NCI-H1092 (cell line): ENCODE measurements around the gene LPCAT1.
A peak's percentile ranks its signal among the peaks of the same experiment; 100 is the strongest.

Experiments
- DNase-seq: peaks from one replicate; lab custom pipeline; 2025; lab: John Stamatoyannopoulos, UW

LPCAT1 gene

GRCh38 chr5:1554410-1554967, 30.7 kb upstream of the LPCAT1 start:
- no peak for DNase-seq

DNA sequence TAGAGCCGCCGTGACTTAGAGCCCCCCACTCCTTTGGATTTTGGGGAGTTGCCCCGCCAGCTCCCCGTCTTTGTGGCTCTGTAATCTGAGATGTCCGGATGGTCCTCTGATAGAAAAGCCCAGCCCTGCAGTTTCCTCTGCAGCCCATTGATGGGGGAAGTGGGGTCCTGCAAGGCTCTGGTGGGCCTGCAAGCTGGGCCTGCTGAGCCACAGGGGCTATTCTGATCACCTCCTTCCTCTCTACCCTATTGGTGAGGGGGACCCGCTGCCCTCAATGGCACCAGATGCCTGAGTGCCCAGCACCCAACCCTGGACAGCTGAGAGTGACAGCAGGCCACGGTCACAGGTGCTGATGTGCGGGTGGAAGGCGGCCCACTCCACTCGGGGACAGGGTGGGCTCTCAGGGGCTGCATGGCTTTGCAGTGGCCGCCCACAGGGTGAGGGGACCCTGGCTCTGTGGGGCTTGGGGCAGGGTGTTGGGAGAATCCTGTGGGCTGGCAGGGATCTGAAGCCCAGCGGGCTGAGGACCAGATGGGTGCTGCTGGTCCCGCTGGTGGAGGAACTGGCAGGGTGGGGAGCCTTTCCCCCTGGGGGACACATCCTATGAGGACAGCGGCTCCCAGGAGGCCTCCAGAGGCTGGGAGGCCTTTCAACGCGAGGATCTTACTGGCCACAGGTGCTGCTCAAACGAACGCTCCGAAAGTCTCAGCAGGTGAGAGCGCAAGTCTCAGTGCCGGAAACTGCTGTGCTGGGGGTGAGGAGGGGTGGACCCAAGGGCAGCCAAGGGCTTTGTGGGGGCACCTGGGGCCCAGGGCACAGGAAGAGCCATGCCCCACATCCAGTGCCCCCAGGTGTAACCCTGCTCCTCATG, 30.0 kb upstream of the LPCAT1 start:
- no peak for DNase-seq

DNA sequence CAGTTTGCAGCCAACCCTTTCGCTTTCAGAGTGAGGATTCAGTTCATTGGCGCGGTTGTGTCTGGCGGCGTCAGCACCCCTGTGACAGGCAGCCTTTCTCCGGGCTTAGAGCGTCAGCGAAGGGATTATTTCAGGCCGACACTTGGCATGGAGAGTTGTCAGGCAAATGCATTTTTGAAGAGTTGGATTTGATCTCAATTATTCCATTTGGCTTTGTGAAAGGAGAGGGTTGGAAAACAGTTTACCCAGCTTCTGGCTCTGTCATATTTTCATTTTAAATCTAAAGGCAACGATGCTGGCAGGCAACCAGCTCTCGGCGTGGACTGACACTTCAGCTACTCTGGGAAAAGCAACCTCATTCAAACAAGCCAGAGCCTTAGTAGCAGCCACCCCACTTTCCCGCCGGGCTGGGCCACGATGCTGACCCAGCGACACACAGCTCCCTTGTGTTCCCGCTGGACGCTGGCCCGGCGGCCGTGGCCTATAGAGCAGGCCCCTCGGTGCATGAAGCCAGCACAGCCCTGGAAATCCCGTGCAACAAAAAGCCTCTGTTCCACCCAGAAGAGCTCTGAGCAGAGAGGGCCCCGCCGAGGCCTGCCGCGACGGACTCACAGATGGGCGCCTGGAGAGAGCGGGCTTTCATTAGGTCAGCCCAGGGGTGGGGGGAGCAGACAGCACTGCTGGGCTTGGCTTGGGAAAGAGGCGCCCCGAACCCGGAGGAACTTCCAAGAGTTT, 28.9 kb upstream of the LPCAT1 start:
- peak; percentile 87 for DNase-seq

GRCh38 chr5:1551426-1552301, 27.9 kb upstream of the LPCAT1 start:
- peak; percentile 38 for DNase-seq

DNA sequence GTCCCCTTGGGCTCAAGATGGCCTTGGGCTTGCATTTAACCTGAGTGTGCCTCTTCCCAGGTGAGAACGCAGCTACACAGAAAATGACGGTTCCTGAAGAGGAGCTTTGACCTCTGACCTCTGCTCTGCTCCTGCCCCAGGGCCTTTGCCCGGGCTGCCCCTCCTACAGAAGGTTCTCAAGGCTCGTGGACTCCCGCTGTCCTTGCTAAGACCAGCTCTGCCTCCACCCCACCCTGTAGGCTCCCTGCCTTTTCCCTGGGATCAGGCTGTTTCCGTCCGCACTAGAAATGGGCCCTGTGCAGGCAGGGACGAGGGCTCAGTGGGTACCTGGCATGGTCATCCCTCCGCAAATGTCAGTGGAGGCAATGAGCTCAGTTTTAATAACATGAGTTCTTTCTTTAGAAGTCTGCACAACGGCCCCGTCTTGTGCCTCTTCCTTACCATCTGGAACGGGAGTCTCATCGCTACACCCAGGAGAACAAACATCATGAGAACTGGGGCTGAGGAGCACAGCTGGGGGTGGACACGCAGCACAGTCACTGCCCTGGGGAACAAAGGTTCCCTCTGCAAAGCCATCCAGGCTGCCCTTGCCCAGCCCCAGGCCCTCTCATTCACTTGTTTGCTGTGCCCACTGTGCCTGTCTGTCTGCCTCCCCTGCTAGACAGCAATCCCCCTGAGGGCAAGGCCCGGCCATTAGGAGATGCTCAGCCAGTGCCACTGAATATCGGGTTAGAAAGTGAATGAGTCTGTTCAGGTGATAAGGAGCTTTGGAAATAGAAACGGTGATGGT, 26.7 kb upstream of the LPCAT1 start:
- DNase-seq = no peak

- no peak for DNase-seq
Measured at GRCh38 chr5:1549475-1550030, 25.8 kb upstream of the LPCAT1 start.

GRCh38 chr5:1548702-1549474, 25.1 kb upstream of the LPCAT1 start:
- DNase-seq = no peak

- DNase-seq = no peak
Measured at GRCh38 chr5:1547655-1548054, 23.9 kb upstream of the LPCAT1 start.

- no peak for DNase-seq
Measured at GRCh38 chr5:1547236-1547635, 23.5 kb upstream of the LPCAT1 start.

DNA sequence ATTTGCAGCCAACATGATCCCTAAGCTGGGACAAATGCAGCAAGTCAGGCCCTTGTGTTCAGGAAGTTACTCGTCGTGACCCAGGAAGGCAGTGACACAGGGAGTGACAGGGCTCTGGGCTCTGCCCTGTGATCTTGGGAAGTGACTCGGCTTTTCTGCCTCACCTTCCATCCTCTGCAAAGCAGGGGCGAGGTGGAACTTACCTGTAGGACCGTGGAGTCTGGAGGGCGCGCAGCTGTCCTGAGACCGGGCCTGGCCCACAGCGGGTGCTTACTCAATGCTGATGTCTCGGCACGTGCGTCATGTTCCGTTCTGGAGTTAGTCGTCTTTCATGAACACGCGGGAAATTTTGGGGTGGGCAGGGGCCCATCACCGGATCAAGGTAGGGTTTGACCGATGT, 22.8 kb upstream of the LPCAT1 start:
- DNase-seq = no peak

GRCh38 chr5:1545805-1546355, 22.1 kb upstream of the LPCAT1 start:
- DNase-seq = peak; percentile 23

DNA sequence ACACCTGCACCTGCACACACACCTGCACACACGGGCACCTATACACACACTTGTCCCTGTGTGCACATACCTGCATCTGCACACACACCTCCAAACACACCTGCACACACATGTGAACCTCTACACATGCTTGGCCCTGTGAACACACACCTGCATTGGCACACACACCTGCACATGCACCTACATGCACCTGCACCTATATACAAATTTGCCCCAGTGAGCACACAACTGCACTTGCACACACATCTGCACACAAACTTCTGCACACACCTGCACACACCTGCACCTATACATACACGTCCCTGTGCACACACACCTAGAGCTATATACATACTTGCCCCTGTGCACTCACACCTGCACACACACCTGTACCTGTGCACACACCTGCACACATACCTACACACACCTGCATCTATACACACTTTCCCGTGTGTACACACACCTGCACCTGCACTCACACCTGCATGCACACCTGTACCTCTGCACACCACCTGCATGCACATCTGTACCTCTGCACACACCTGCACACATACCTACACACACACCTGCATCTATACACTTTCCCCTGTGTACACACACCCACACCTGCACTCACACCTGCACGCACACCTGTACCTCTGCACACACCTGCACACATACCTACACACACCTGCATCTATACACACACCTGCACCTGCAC, 21.5 kb upstream of the LPCAT1 start:
- no peak for DNase-seq

DNA sequence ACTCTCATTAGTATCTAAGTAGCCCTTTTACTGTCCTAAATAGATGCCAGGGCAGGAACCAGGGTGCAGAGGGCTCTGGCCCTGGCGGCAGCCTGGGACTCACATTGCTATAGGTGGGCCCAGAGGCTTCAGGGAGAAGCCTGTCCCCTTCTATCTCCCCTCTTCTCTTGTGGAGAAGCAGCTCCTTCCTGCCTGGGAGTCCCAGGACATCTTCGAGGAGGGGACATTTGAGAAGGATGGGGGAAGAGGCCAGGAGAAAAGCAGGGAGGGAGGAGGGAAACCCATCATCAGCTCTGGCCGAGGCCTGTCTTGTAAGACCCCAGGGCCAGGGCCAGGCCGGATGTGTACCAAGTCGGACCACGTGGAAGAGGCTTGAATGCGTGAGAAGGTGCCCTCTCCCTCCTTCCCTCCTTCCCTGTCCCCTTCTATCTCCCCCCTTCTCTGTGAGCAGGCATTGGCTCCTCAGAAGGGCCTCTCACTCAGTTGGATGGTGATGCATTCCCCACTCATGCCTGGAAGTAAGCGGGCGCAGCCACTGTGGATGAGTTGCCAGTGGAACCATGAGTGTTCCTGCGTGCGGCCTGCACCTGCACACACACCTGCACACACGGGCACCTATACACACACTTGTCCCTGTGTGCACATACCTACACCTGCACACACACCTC, 20.7 kb upstream of the LPCAT1 start:
- DNase-seq = no peak

DNA sequence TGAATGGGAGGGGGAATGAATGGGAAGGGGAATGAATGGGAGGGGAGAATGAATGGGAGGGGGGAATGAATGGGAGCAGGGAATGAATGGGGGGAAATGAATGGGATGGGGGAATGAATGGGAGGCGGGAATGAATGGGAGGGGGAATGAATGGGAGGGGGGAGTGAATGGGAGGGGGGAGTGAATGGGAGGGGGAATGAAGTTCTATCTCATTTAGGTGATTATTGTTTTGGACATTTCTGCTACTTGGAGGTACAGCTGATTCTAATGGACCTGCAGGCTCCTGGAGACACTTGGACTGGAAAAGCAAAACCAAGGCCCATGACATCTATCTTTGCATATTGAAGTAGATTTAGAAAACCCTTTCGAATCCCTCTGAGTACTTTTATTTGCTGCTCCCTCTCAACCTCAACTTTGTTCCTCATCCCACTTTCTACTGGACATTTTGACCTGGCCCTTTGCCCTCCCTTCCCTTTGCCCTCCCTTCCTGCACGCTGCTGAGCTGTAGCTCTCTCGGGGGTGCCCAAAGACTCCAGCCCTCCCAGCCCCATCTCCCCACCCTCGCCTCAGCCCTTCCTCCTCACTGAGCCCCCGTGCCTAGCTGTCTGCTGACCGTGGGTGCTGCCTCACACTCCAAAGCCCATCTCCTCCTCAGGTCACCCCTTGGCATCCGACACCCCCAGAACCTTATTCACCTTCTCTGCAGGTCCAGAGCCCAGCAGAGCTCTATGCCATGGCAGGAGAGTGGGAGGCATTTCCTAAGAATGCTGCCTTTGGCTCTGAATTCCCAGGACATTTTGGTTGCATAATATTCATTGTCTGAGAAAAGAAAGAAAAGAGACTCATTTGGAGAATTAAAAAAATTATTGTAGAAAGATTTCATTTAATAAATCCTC, 19.9 kb upstream of the LPCAT1 start:
- DNase-seq = no peak

DNA sequence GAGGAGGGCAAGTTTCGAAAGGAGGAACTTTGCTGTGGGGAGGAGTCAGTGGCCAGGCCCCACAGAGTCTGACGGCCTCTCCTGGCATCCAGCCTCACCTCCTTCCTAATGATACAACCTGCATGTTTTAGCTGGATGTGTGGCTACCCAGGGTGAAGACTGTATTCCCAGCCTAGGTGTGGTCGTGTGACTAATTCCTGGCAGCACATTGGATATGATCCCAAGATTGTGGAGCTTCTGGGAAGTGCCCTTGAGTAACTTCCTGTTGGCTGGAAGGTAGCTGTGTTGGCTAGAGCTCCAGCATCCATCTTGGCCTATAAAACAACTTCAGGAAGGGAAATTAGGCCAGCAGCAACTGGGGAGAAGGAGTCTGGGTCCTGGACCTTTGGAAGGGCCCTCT, 19.0 kb upstream of the LPCAT1 start:
- no peak for DNase-seq

DNA sequence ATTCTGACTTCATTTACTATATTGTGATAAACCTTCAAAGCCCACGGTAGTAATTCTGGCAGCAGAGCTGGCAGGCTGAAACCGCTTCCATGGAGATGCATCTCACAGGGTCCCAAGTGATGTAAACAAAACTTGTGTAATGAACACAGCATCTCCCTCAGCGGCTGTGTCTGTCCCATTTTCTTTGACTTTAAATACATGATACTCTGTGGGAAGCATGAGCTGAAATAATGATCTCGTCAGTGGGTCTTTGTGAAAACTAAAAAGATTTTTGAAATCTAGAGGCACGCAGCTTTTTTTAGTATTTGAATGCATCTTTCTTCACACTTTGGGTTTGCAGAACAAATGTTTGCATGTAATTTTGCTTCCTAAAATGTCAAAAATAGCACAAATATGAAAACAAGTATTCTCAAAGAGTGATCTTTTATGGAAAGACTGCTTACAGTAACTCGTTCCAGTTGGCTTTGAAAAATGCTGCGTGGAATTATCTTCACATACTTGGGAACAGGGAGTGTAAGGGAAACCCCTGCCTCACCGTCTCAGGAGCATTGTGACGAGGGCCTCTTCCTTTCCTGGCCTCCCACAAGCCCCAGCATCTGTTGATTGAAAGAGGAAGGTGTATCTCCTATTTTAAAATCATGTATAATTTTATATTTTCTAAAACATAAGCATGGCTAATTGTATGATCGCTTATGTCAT, 18.1 kb upstream of the LPCAT1 start:
- DNase-seq = no peak
